Measurements from ENCODE around the gene MPDZ. TPM values are rescaled to one million over a fixed set of nuclear protein-coding genes. Genes with fewer than 3 reads are reported as not detected.

MPDZ gene
- total RNA-seq, 4 donors from 2014 or later, result 5.4 to 11.4 (median 10.2) TPM

DNA sequence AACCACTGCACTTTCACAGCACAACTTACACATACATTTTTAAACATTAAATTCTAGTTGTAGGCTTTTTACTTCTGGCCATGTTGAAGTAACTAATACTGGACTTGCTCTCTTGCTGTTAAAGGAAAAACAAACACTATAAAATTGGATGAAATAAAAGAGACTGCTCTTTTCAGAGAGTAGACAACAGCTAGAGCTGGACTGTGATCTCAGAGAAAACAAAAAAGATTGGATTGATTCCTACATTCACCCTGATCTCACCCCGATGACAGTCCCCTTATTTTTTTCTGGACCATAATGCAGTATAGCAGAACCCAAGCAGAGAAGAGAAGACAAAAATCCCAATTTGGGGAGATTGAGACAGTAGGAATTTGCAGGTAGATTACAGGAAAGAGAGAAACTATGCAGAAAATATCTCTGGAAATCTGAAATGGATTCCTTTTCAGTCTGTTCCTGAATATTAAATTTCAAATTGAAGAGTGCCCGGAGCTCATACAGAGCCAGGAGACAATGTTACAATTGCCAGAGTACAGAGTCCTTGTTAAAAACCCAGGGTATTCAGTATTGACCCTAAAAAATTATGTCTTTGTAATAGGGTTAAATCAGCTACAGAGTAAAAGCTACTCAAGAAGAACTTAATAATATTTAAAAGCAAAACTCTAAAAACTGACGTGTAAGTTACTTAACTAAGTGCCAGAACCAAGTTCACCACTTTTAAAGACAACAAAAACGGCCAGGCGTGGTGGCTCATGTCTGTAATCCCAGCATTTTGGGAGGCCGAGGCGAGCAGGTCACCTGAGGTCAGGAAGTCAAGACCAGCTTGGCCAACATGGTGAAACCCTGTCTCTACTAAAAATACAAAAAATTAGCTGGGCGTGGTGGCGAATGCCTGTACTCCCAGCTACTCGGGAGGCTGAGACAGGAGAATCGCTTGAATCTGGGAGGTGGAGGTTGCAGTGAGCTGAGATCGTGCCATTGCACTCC lies 208.6 kb downstream of the MPDZ start:
- H3K4me3 ChIP-seq (ENCODE audit: low read depth, poor library complexity, severe bottlenecking), result no peak overlapping the region
- WGBS, 2 donors, result 71 to 79% methylated on average over 12 of the region's 12 CpGs
- intact Hi-C loops (cut with DNase I; ENCODE audit: low total_unique reads), result no loop called here
- DNase-seq (ENCODE audit: low spot score in 2 of 2), result no peak
- TF ChIP-seq, protein P1, sequence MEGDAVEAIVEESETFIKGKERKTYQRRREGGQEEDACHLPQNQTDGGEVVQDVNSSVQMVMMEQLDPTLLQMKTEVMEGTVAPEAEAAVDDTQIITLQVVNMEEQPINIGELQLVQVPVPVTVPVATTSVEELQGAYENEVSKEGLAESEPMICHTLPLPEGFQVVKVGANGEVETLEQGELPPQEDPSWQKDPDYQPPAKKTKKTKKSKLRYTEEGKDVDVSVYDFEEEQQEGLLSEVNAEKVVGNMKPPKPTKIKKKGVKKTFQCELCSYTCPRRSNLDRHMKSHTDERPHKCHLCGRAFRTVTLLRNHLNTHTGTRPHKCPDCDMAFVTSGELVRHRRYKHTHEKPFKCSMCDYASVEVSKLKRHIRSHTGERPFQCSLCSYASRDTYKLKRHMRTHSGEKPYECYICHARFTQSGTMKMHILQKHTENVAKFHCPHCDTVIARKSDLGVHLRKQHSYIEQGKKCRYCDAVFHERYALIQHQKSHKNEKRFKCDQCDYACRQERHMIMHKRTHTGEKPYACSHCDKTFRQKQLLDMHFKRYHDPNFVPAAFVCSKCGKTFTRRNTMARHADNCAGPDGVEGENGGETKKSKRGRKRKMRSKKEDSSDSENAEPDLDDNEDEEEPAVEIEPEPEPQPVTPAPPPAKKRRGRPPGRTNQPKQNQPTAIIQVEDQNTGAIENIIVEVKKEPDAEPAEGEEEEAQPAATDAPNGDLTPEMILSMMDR (IDR thresholded peaks at IDR 0.05), result no peak
- TF ChIP-seq POLR2A (IDR thresholded peaks at IDR 0.05), result no peak

DNA sequence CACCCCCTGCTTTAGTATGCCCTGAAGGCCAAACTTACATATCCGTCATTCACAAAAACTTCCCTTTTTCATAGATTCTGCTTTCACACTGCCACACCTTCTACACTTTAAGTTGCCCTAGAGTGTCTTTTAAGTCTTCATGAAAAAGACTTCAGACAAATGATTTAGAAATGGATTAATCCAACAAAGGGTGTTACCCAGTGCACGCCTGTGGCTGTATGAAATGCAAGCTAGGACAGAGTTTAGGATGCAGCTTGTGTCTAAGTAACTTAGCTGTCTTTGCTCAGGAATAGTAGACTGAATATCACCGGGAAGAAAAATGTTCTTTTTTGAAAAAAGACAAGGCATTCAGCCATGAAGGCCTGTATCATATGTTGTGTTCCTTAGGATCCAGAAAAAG lies 210.0 kb downstream of the MPDZ start:
- TF ChIP-seq POLR2A (IDR thresholded peaks at IDR 0.05), result no peak
- TF ChIP-seq, protein P1 (IDR thresholded peaks at IDR 0.05), result no peak
- no peak overlapping the region for H3K4me3 ChIP-seq (ENCODE audit: low read depth, poor library complexity, severe bottlenecking)
- no peak for DNase-seq (ENCODE audit: low spot score in 2 of 2)
- intact Hi-C loops (cut with DNase I; ENCODE audit: low total_unique reads), result no loop called here
- 48 to 59% methylated on average over 3 of the region's 3 CpGs for WGBS, 2 donors

DNA sequence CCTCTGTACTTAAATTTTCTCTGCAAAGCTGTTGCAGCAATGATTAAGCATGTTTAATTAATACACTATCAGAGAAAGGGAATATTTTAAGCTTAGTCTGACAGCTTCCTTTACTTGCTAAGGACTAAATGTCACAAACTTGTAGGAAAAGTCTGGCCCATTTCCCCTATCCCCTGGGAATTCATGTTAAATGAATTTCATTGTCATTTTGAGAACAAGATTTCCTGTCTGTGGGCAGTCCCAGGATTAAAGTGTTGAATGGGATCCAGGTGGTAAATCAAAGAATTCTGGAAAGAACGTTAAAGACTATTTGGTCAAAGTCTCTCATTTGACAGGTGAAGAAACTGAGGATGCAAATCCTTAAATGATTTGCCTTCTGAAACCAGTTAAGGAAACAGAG lies 214.8 kb downstream of the MPDZ start:
- intact Hi-C loops (cut with DNase I; ENCODE audit: low total_unique reads), result no loop called here
- H3K4me3 ChIP-seq (ENCODE audit: low read depth, poor library complexity, severe bottlenecking), result no peak overlapping the region
- WGBS, 2 donors, result 10 to 26% methylated on average over 1 of the region's 1 CpG
- no peak for DNase-seq (ENCODE audit: low spot score in 2 of 2)
- TF ChIP-seq, protein P1 (IDR thresholded peaks at IDR 0.05), result no peak
- no peak for TF ChIP-seq POLR2A (IDR thresholded peaks at IDR 0.05)

DNA sequence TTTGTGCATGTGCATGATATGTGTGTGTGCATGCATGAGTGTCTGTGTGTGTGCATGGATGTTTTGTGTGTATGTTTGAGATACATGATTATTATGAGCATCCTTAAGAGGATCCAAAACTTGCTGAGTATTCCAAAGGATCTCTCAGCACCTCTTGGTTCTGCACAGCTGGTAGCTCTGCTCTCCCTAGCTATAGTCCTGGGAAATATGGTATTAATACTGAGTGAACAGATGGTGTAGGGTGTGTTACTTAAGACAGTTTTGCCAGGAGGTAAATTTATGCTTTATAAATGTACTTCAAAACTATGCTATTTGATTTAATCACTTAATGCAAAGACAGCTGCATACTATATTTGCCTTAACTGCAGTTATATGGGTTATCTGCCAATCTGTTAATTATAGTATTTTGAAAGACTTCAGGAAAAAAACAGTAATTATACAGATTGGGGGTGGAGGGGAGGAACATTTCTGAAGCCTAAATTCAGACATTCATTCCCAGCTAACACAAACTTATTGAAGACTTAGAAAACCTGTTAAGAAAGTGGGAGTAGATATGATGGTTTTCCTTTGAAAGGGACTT lies 215.5 kb downstream of the MPDZ start:
- no peak overlapping the region for H3K4me3 ChIP-seq (ENCODE audit: low read depth, poor library complexity, severe bottlenecking)
- TF ChIP-seq POLR2A (IDR thresholded peaks at IDR 0.05), result no peak
- TF ChIP-seq, protein P1 (IDR thresholded peaks at IDR 0.05), result no peak
- DNase-seq (ENCODE audit: low spot score in 2 of 2), result no peak
- intact Hi-C loops (cut with DNase I; ENCODE audit: low total_unique reads), result no loop called here

DNA sequence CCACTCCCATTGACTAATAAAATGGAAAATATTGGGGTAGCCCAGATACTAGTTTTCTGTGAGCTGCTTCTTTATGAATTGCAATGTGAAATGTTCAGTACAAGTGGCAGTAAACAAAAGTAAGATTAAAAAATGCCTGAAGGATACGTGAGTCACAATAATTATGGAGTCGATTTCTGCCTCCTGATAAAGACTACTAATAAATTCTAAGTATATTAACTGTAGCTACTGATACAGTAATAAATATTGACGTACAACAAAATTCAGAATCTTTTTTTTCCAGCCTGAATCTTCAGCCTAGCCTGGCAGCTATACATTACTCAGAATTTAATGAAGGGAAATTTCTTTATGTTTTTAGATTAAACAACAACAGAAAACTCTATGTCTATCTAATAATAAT lies 218.1 kb downstream of the MPDZ start:
- WGBS, 2 donors, result 58 to 70% methylated on average over 3 of the region's 3 CpGs
- no peak overlapping the region for H3K4me3 ChIP-seq (ENCODE audit: low read depth, poor library complexity, severe bottlenecking)
- intact Hi-C loops (cut with DNase I; ENCODE audit: low total_unique reads), result no loop called here
- TF ChIP-seq POLR2A (IDR thresholded peaks at IDR 0.05), result no peak
- TF ChIP-seq, protein P1 (IDR thresholded peaks at IDR 0.05), result no peak
- DNase-seq (ENCODE audit: low spot score in 2 of 2), result no peak
